IMR-90 (cell line): ENCODE measurements around the gene NAPEPLD. TPM values are rescaled to one million over a fixed set of nuclear protein-coding genes. Genes with fewer than 3 reads are reported as not detected.

Experiments used
- ATAC-seq: fragments of 200-7000 bp; cut with Tn5 transposase; 2 replicates; pipeline ENCODE4 v1.9.1; 2020; ENCODE audit warnings: low read depth, mild to moderate bottlenecking, moderate library complexity
- BruUV-seq: library from RNA; stranded (reverse); fragments of 400-500 nt; replicated peaks from 2 replicates; lab custom pipeline; 2021; lab: Mats Ljungman, UMichigan
- CTCF ChIA-PET: fragments of 300-600 bp; formaldehyde crosslinking; extraction: SDS; loops from one replicate; lab custom pipeline; 2021; ENCODE audit warnings: antibody characterized with exemption; lab: Yijun Ruan, JAX
- POLR2A ChIA-PET: fragments of 300-600 bp; sonication (Branson Sonifier 250); formaldehyde crosslinking; loops from one replicate; lab custom pipeline; 2022; ENCODE audit warnings: antibody characterized with exemption; ENCODE audit not compliant: unreplicated experiment; lab: Charles Lee
- DNase-seq: peaks from one replicate; pipeline ENCODE4 v3.0.0; 2013
- H2AFZ ChIP-seq: replicated peaks from 2 replicates; pipeline ENCODE3; 2013; ENCODE audit warnings: low read length, mild to moderate bottlenecking; ENCODE audit not compliant: poor library complexity
- H2AK5ac ChIP-seq: 2 replicates; pipeline ENCODE4 v1.6.1; 2013; ENCODE audit warnings: low read depth, low read length, inconsistent platforms
- H2AK9ac ChIP-seq: replicated peaks from 2 replicates; pipeline ENCODE3; 2013; ENCODE audit warnings: mild to moderate bottlenecking, low read depth, low read length, moderate library complexity; ENCODE audit not compliant: poor library complexity
- H2BK120ac ChIP-seq: 2 replicates; pipeline ENCODE4 v1.6.1; 2013; ENCODE audit warnings: low read depth, low read length, inconsistent platforms
- H2BK15ac ChIP-seq: 3 replicates; pipeline ENCODE4 v1.6.1; 2013; ENCODE audit warnings: low read depth, low read length, inconsistent platforms
- H2BK20ac ChIP-seq: 2 replicates; pipeline ENCODE4 v1.6.1; 2013; ENCODE audit warnings: low read depth, mild to moderate bottlenecking, inconsistent platforms, low read length, moderate library complexity
- H2BK5ac ChIP-seq: 2 replicates; pipeline ENCODE4 v1.6.1; 2013; ENCODE audit warnings: mild to moderate bottlenecking, low read depth, low read length, inconsistent platforms; ENCODE audit not compliant: poor library complexity, severe bottlenecking
- H3K14ac ChIP-seq: replicated peaks from 2 replicates; pipeline ENCODE4 v1.6.1; 2013; ENCODE audit warnings: low read depth, low read length, inconsistent platforms
- H3K18ac ChIP-seq: 2 replicates; pipeline ENCODE4 v1.6.1; 2013; ENCODE audit warnings: low read depth, low read length, control low read depth
- H3K23ac ChIP-seq: 2 replicates; pipeline ENCODE4 v1.6.1; 2013; ENCODE audit warnings: low read depth, low read length, inconsistent platforms
- H3K27ac ChIP-seq: 2 replicates; pipeline ENCODE4 v1.5.1; 2013; ENCODE audit warnings: mild to moderate bottlenecking, control low read depth, low read length; ENCODE audit not compliant: insufficient read depth
- H3K27me3 ChIP-seq: 2 replicates; pipeline ENCODE4 v1.6.1; 2013; ENCODE audit warnings: low read length; ENCODE audit not compliant: control insufficient read depth, insufficient read depth
- H3K36me3 ChIP-seq: 2 replicates; pipeline ENCODE4 v1.6.1; 2013; ENCODE audit warnings: low read length, mixed read lengths; ENCODE audit not compliant: control insufficient read depth, insufficient read depth
- H3K4ac ChIP-seq: 2 replicates; pipeline ENCODE4 v1.6.1; 2013; ENCODE audit warnings: low read depth, low read length, inconsistent platforms
- H3K4me1 ChIP-seq: 2 replicates; pipeline ENCODE4 v1.6.1; 2013; ENCODE audit warnings: low read length, mixed read lengths; ENCODE audit not compliant: control insufficient read depth, insufficient read depth
- H3K4me2 ChIP-seq: 2 replicates; pipeline ENCODE4 v1.6.1; 2013; ENCODE audit warnings: low read depth, mild to moderate bottlenecking, control low read depth, low read length, moderate library complexity
- H3K4me3 ChIP-seq: 2 replicates; pipeline ENCODE4 v1.5.1; 2013; ENCODE audit warnings: low read depth, mild to moderate bottlenecking, control low read depth, low read length, moderate library complexity; ENCODE audit not compliant: insufficient read depth
- H3K56ac ChIP-seq: 2 replicates; pipeline ENCODE4 v1.6.1; 2013; ENCODE audit warnings: low read length, inconsistent platforms; ENCODE audit not compliant: insufficient read depth; ENCODE audit errors: extremely low read depth
- H3K79me1 ChIP-seq, 2 experiments: 2 replicates each; pipeline ENCODE4 v1.6.1; 2013; ENCODE audit warnings: low read length in 2 of 2, inconsistent platforms in 1 of 2, low read depth in 1 of 2
- H3K9ac ChIP-seq: 2 replicates; pipeline ENCODE4 v1.6.1; 2013; ENCODE audit warnings: low read depth, low read length, control low read depth
- H3K9me1 ChIP-seq: 2 replicates; pipeline ENCODE4 v1.6.1; 2013; ENCODE audit warnings: low read length, inconsistent platforms; ENCODE audit not compliant: insufficient read depth
- H3K9me3 ChIP-seq: 2 replicates; pipeline ENCODE4 v1.6.1; 2013; ENCODE audit warnings: low read length; ENCODE audit not compliant: control insufficient read depth, insufficient read depth
- H4K20me1 ChIP-seq: 2 replicates; pipeline ENCODE4 v1.6.1; 2013; ENCODE audit warnings: low read length, inconsistent platforms; ENCODE audit not compliant: insufficient read depth
- H4K5ac ChIP-seq: 2 replicates; pipeline ENCODE4 v1.6.1; 2013; ENCODE audit warnings: mild to moderate bottlenecking, low read depth, low read length, control low read depth
- H4K8ac ChIP-seq, 2 experiments: 2 replicates each; pipeline ENCODE4 v1.6.1; 2013; ENCODE audit warnings: low read depth in 2 of 2, low read length in 2 of 2, control low read depth in 1 of 2, inconsistent platforms in 1 of 2
- H4K91ac ChIP-seq: 2 replicates; pipeline ENCODE4 v1.6.1; 2013; ENCODE audit warnings: low read depth, low read length, inconsistent platforms; ENCODE audit not compliant: insufficient read depth
- BHLHE40 ChIP-seq: fragments of 150-350 bp; IDR thresholded peaks from 2 replicates; pipeline ENCODE4 v1.6.1; 2016; ENCODE audit warnings: mild to moderate bottlenecking, low read depth, low read length
- CEBPB ChIP-seq: IDR thresholded peaks from 2 replicates; pipeline ENCODE4 v1.6.1; 2012; ENCODE audit warnings: low read depth, low read length, improper control_type of control experiment
- CHD1 ChIP-seq: IDR thresholded peaks from 2 replicates; pipeline ENCODE4 v1.6.1; 2012; ENCODE audit warnings: low read depth, low read length, improper control_type of control experiment
- FOS ChIP-seq: fragments of 150-350 bp; IDR thresholded peaks from 2 replicates; pipeline ENCODE4 v1.6.1; 2016; ENCODE audit warnings: low read depth, low read length
- MAZ ChIP-seq: IDR thresholded peaks from 2 replicates; pipeline ENCODE4 v1.6.1; 2012; ENCODE audit warnings: low read depth, mild to moderate bottlenecking, low read length, improper control_type of control experiment, moderate library complexity, borderline replicate concordance
- NFE2L2 ChIP-seq: fragments of 150-350 bp; IDR thresholded peaks from 2 replicates; pipeline ENCODE4 v1.6.1; 2016; ENCODE audit warnings: low read depth, mild to moderate bottlenecking, low read length
- POLR2A ChIP-seq: IDR thresholded peaks from 2 replicates; pipeline ENCODE4 v1.6.1; 2012; ENCODE audit warnings: mild to moderate bottlenecking, low read depth, low read length
- RCOR1 ChIP-seq: IDR thresholded peaks from 2 replicates; pipeline ENCODE4 v1.6.1; 2012; ENCODE audit warnings: mild to moderate bottlenecking, low read length, improper control_type of control experiment; ENCODE audit not compliant: insufficient replicate concordance
- SMC3 ChIP-seq: fragments of 150-350 bp; IDR thresholded peaks from 2 replicates; pipeline ENCODE4 v1.6.1; 2016; ENCODE audit warnings: low read depth, mild to moderate bottlenecking, antibody characterized with exemption, low read length, moderate library complexity
- USF2 ChIP-seq: fragments of 150-350 bp; IDR thresholded peaks from 2 replicates; pipeline ENCODE4 v1.6.1; 2017; ENCODE audit warnings: mild to moderate bottlenecking, antibody characterized with exemption, low read length, low read depth
- WGBS, 2 experiments: methylation state at CpG; one replicate each; pipeline versions ENCODE4 v1.1.5 to v1.1.7; 2013; ENCODE audit warnings: missing lambda C conversion rate in 2 of 2; ENCODE audit not compliant: insufficient read length in 1 of 2; ENCODE audit errors: extremely low coverage in 2 of 2; 5-methylcytosine and 5-hydroxymethylcytosine counted together
- dilution Hi-C: fragments of 300-500 bp; cut with HindIII; formaldehyde crosslinking; loops from one replicate; pipeline ENCODE4 v1.14.3; 2018; ENCODE audit warnings: low sequenced_read_pairs; ENCODE audit not compliant: unreplicated experiment
- in situ Hi-C: fragments of 300-500 bp; cut with MboI; formaldehyde crosslinking; loops from 3 replicates; pipeline ENCODE4 v1.14.3; 2019; ENCODE audit warnings: low sequenced_read_pairs, inconsistent platforms, mixed read lengths
- intact Hi-C: fragments of 100-400 bp; cut with micrococcal nuclease; formaldehyde crosslinking; loops from 2 replicates; pipeline ENCODE4 v1.10.0; 2022
- polyA plus RNA-seq, 3 experiments: library from polyadenylated mRNA; depleted of rRNA; stranded (reverse); fragments of >200 nt; gene quantifications; 2 replicates each; pipeline ENCODE4 v1.2.3, GENCODE V29; 2012; ENCODE audit warnings: low replicate concordance in 1 of 3
- total RNA-seq: library from RNA; depleted of rRNA; stranded (reverse); fragments of >200 nt; gene quantifications from 2 replicates; pipeline ENCODE4 v1.2.3, GENCODE V29; 2012
- TF ChIP-seq, protein P1 (sequence below): fragments of 150-350 bp; IDR thresholded peaks from 2 replicates; pipeline ENCODE4 v1.6.1; 2016; ENCODE audit warnings: low read depth, mild to moderate bottlenecking, low read length, moderate library complexity, borderline replicate concordance
- TF ChIP-seq, protein P2 (sequence below): conservative IDR thresholded peaks from 2 replicates; pipeline ENCODE4 v1.5.1; 2012; ENCODE audit warnings: mild to moderate bottlenecking, low read depth, low read length, improper control_type of control experiment

The NAPEPLD gene
- total and polyA plus RNA-seq, 2 of the 4 experiments (the other 2 are of a cell fraction): 2.2 to 3.4 TPM

GRCh38 chr7:103143868-103144267 lies 5.0 kb downstream of the NAPEPLD start:
- Histone ChIP-seq H3K79me1 (peaks cover 3 to 9% of the 10 kb centered on the region in 2 experiments; a peak in 1 of 4 replicates), H3K27ac (no peak overlapping the region), H2AK9ac (no peak overlapping the region), H2AK5ac (no peak overlapping the region), H3K4me2 (no peak overlapping the region), H4K91ac (no peak overlapping the region), H3K23ac (no peak overlapping the region), H3K56ac (no peak overlapping the region), H2BK120ac (no peak overlapping the region), H2BK5ac (no peak overlapping the region), H3K9ac (no peak overlapping the region), H3K14ac (no peak overlapping the region), H3K36me3 (no peaks in the 10 kb centered on the region), H2BK20ac (no peak overlapping the region), H3K27me3 (no peaks in the 10 kb centered on the region), H3K4me3 (no peak overlapping the region), H2BK15ac (no peak overlapping the region), H4K8ac (no peak overlapping the region), H4K20me1 (no peaks in the 10 kb centered on the region), H3K4ac (no peak overlapping the region), H3K4me1 (no peaks in the 10 kb centered on the region; the same call in 1 of the 2 replicates), H3K9me3 (no peaks in the 10 kb centered on the region), H3K9me1 (no peaks in the 10 kb centered on the region; the same call in 1 of the 2 replicates), H4K5ac (no peak overlapping the region), H2AFZ (no peak overlapping the region), H3K18ac (no peak overlapping the region)
- dilution Hi-C loops (no loop called here), in situ Hi-C loops (no loop called here), intact Hi-C loops (no loop called here)
- ATAC-seq (no peak), DNase-seq (no peak)
- CTCF ChIA-PET: interaction anchor here (1.1 kb wide), 1 partner anchor 21 kb away, joined by 3 read pairs; no protein-coding TSS in a partner anchor
- no CpG with 5 or more reads among the region's 1 CpG for WGBS, 2 experiments
- POLR2A ChIA-PET: no interaction called here
- no TSS peak for BruUV-seq
- TF ChIP-seq, protein P1, sequence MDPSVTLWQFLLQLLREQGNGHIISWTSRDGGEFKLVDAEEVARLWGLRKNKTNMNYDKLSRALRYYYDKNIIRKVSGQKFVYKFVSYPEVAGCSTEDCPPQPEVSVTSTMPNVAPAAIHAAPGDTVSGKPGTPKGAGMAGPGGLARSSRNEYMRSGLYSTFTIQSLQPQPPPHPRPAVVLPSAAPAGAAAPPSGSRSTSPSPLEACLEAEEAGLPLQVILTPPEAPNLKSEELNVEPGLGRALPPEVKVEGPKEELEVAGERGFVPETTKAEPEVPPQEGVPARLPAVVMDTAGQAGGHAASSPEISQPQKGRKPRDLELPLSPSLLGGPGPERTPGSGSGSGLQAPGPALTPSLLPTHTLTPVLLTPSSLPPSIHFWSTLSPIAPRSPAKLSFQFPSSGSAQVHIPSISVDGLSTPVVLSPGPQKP: no peak
- TF ChIP-seq CHD1 (no peak), USF2 (no peak), SMC3 (no peak), MAZ (no peak), FOS (no peak), BHLHE40 (no peak), NFE2L2 (no peak), POLR2A (no peak), RCOR1 (no peak), CEBPB (no peak)
- TF ChIP-seq, protein P2, sequence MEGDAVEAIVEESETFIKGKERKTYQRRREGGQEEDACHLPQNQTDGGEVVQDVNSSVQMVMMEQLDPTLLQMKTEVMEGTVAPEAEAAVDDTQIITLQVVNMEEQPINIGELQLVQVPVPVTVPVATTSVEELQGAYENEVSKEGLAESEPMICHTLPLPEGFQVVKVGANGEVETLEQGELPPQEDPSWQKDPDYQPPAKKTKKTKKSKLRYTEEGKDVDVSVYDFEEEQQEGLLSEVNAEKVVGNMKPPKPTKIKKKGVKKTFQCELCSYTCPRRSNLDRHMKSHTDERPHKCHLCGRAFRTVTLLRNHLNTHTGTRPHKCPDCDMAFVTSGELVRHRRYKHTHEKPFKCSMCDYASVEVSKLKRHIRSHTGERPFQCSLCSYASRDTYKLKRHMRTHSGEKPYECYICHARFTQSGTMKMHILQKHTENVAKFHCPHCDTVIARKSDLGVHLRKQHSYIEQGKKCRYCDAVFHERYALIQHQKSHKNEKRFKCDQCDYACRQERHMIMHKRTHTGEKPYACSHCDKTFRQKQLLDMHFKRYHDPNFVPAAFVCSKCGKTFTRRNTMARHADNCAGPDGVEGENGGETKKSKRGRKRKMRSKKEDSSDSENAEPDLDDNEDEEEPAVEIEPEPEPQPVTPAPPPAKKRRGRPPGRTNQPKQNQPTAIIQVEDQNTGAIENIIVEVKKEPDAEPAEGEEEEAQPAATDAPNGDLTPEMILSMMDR: no peak
